ENCODE results near the gene TROAP. TPM values are rescaled to one million over a fixed set of nuclear protein-coding genes. Genes with fewer than 3 reads are reported as not detected.

Gene TROAP
- total and polyA plus RNA-seq, 2 donors (not counting 1 experiment from before 2014, with no cell fraction given): 0.88 to 1.0 TPM

GRCh38 chr12:49352351-49352750, 29.3 kb downstream of the TROAP start:
- Mint-ChIP-seq H3K27ac (no peak overlapping the region), H3K4me1 (peaks cover 11% of the 10 kb centered on the region), H3K27me3 (peaks cover 50% of the 10 kb centered on the region), H3K9me3 (ENCODE audit: insufficient read depth) (no peaks in the 10 kb centered on the region), H3K4me3 (no peak overlapping the region)
- TF ChIP-seq, protein P1, sequence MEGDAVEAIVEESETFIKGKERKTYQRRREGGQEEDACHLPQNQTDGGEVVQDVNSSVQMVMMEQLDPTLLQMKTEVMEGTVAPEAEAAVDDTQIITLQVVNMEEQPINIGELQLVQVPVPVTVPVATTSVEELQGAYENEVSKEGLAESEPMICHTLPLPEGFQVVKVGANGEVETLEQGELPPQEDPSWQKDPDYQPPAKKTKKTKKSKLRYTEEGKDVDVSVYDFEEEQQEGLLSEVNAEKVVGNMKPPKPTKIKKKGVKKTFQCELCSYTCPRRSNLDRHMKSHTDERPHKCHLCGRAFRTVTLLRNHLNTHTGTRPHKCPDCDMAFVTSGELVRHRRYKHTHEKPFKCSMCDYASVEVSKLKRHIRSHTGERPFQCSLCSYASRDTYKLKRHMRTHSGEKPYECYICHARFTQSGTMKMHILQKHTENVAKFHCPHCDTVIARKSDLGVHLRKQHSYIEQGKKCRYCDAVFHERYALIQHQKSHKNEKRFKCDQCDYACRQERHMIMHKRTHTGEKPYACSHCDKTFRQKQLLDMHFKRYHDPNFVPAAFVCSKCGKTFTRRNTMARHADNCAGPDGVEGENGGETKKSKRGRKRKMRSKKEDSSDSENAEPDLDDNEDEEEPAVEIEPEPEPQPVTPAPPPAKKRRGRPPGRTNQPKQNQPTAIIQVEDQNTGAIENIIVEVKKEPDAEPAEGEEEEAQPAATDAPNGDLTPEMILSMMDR (IDR thresholded peaks at IDR 0.05): no peak
- no peak for TF ChIP-seq EZH2 (IDR thresholded peaks at IDR 0.05; ENCODE audit: borderline replicate concordance, insufficient read depth, low read depth, low read length, poor library complexity, severe bottlenecking)
- H3K9ac ChIP-seq (ENCODE audit: low read length): no peak overlapping the region
- CTCF ChIA-PET: interaction anchor here (0.6 to 22.4 kb wide), 8 partner anchors 9 to 199 kb away, joined by 3 to 729 read pairs (median 4); no protein-coding TSS in a partner anchor
- H2AFZ ChIP-seq (ENCODE audit: insufficient read depth, low read depth, low read length, poor library complexity, severe bottlenecking): no peak overlapping the region
- no peak overlapping the region for H3K27ac ChIP-seq (ENCODE audit: low read length in 2 of 2)
- no peak overlapping the region for H3K4me3 ChIP-seq (ENCODE audit: control extremely low read depth in 1 of 5, extremely low read depth in 1 of 5, insufficient read depth in 1 of 5, low read depth in 2 of 5, low read length in 4 of 5)
- peaks cover 0 to 8% (median 0%) of the 10 kb centered on the region in 3 donors for H3K9me3 ChIP-seq (ENCODE audit: control extremely low read depth in 1 of 3, control insufficient read depth in 2 of 3, insufficient read depth in 1 of 3, low read length in 2 of 3)
- peaks cover 2% of the 10 kb centered on the region for H4K20me1 ChIP-seq (ENCODE audit: control insufficient read depth, insufficient read depth, low read length, poor library complexity, severe bottlenecking)
- H3K27me3 ChIP-seq (replicated peaks in 1 of 4; ENCODE audit: control extremely low read depth in 1 of 4, control insufficient read depth in 3 of 4, insufficient read depth in 4 of 4, low read length in 3 of 4): peaks cover 0 to 54% (median 42%) of the 10 kb centered on the region in 4 experiments
- POLR2A ChIA-PET: no interaction called here
- no peak overlapping the region for H3K4me2 ChIP-seq (replicated peaks; ENCODE audit: low read depth, low read length, poor library complexity, severe bottlenecking)
- H3K36me3 ChIP-seq (replicated peaks in 1 of 2; ENCODE audit: control extremely low read depth in 1 of 2, control insufficient read depth in 1 of 2, extremely low read depth in 1 of 2, insufficient read depth in 2 of 2, low read length in 1 of 2): no peaks in the 10 kb centered on the region
- peaks cover 10 to 15% of the 10 kb centered on the region in 2 donors for H3K4me1 ChIP-seq (ENCODE audit: control insufficient read depth in 2 of 2, insufficient read depth in 2 of 2, low read length in 2 of 2)
- H3K79me2 ChIP-seq (ENCODE audit: control insufficient read depth, insufficient read depth, low read length): no peaks in the 10 kb centered on the region
- no CpG with 5 or more reads among the region's 2 CpGs for WGBS (ENCODE audit: insufficient coverage)
- intact Hi-C loops (cut with micrococcal nuclease): no loop called here
- DNase-seq: no peak
- no peak for ATAC-seq (ENCODE audit: low read depth)

DNA sequence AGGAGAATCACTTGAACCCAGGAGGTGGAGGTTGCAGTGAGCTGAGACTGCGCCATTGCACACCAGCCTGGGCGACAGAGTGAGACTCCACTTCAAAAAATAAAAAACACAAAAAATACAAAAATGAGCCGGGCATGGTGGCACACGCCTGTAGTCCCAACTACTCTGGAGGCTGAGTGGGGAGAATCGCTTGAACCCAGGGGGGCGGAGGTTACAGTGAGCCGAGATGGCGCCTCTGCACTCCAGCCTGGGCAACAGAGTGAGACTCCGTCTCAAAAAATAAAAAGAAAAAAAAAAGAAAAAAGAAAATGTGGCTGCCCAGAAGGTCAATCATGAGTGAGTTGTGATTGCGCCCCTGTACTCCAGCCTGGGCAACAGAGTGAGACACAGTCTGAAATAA, 32.9 kb downstream of the TROAP start:
- Histone ChIP-seq H3K79me2 (ENCODE audit: control insufficient read depth, insufficient read depth, low read length) (no peaks in the 10 kb centered on the region), H3K27me3 (replicated peaks in 1 of 4; ENCODE audit: control extremely low read depth in 1 of 4, control insufficient read depth in 3 of 4, insufficient read depth in 4 of 4, low read length in 3 of 4) (peaks cover 0 to 28% (median 18%) of the 10 kb centered on the region in 4 experiments), H3K4me2 (replicated peaks; ENCODE audit: low read depth, low read length, poor library complexity, severe bottlenecking) (no peak overlapping the region), H2AFZ (ENCODE audit: insufficient read depth, low read depth, low read length, poor library complexity, severe bottlenecking) (no peak overlapping the region), H3K9ac (ENCODE audit: low read length) (no peak overlapping the region), H3K27ac (ENCODE audit: low read length in 2 of 2) (no peak overlapping the region), H4K20me1 (ENCODE audit: control insufficient read depth, insufficient read depth, low read length, poor library complexity, severe bottlenecking) (no peaks in the 10 kb centered on the region), H3K9me3 (ENCODE audit: control extremely low read depth in 1 of 3, control insufficient read depth in 2 of 3, insufficient read depth in 1 of 3, low read length in 2 of 3) (no peaks in the 10 kb centered on the region), H3K4me1 (ENCODE audit: control insufficient read depth in 2 of 2, insufficient read depth in 2 of 2, low read length in 2 of 2) (peaks cover 3 to 5% of the 10 kb centered on the region in 2 donors), H3K36me3 (replicated peaks in 1 of 2; ENCODE audit: control extremely low read depth in 1 of 2, control insufficient read depth in 1 of 2, extremely low read depth in 1 of 2, insufficient read depth in 2 of 2, low read length in 1 of 2) (no peaks in the 10 kb centered on the region), H3K4me3 (ENCODE audit: control extremely low read depth in 1 of 5, extremely low read depth in 1 of 5, insufficient read depth in 1 of 5, low read depth in 2 of 5, low read length in 4 of 5) (no peak overlapping the region)
- ATAC-seq (ENCODE audit: low read depth): no peak
- DNase-seq: no peak
- WGBS (ENCODE audit: insufficient coverage): 98% methylated on average over 6 of the region's 10 CpGs
- H3K27me3 Mint-ChIP-seq: peaks cover 42% of the 10 kb centered on the region
- ChIA-PET CTCF (interaction anchor here (1.7 to 22.4 kb wide), 5 partner anchors 12 to 159 kb away, joined by 3 to 729 read pairs (median 67); partner anchors contain the start of genes PRPH and SPATS2), POLR2A (no interaction called here)
- intact Hi-C loops (cut with micrococcal nuclease): loop anchor here (5.0 kb wide), 1 partner anchor 36 kb away; no protein-coding TSS in a partner anchor
- no peak overlapping the region for H3K27ac Mint-ChIP-seq
- no peak for TF ChIP-seq EZH2 (IDR thresholded peaks at IDR 0.05; ENCODE audit: borderline replicate concordance, insufficient read depth, low read depth, low read length, poor library complexity, severe bottlenecking)
- TF ChIP-seq, protein P1 (IDR thresholded peaks at IDR 0.05): no peak
- H3K4me3 Mint-ChIP-seq: no peak overlapping the region
- H3K9me3 Mint-ChIP-seq (ENCODE audit: insufficient read depth): no peaks in the 10 kb centered on the region
- peaks cover 2% of the 10 kb centered on the region for H3K4me1 Mint-ChIP-seq
